ENCODE results near the gene HDAC4.

HDAC4 gene

DNA sequence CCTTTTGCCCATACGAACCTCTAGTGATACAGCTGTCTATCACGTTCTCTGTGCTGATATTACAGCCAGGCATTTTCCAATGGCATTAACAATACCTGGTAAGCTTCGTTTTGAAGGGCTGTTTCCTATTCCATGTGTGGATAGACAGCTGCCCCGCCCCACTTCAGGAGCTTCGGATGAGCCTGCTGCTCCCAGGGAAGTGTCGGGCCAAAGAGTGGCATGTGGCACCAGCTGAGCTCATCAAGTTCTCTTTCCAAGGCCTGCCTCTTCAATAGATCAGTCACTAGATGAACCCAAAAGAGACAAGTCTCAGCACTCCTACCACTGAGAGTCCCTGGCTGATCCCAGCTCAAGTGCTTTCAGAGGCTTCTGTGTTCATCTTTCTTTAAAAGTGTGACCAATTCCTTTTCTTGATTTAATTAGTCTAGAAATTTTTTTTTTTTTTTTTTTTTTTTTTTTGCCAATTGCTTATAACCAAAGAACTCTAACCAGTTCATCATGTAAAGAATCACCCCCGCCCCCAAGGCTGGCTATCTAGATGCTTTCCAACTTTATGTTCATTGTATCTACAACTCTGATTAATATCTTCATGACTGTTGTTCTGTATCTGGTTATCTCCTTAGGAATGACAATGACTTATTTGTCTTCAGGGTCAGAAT is 46.6 kb downstream of the HDAC4 start:
- DNase-seq (ENCODE audit: low read depth in 2 of 2, low spot score in 1 of 2) = no peak

DNA sequence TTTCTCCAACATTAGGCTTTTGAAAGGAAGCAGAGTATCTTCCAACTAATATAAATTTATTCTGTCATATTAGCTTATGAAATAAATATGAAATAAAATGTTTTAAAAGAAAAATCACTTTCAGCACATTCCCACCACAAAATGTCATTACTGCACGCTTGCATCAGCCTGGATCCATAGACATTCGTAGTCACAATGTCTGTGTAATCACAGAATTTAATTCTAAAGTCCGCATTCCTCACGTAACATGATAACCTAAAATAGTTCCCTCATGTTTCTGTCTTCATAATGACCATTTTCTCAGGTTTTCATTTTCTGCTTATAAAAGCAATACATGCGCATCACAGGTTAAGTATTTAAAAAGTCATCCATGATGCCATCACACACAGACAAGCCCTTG is 47.1 kb downstream of the HDAC4 start:
- no peak for DNase-seq (ENCODE audit: low read depth in 2 of 2, low spot score in 1 of 2)

DNA sequence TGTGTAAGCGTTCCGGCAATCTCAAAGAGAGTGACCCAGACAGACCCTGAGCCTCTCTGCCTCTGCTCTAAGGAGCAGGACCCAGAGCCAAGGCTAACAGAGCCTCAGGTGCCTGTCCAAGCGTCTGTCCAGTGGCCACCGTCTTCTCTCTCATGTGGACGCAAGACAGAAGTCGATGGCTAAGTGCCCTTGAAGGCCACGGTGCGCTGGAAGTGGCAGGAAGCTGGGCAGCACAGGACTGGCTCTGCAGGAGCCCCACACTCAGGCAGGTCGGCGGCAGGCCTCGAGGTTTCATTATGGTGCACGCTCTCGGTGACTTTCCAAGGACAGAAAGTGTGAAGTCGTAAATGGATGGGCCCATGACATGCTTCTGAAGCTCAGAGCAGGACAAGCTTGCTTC is 49.1 kb downstream of the HDAC4 start:
- no peak for DNase-seq (ENCODE audit: low read depth in 2 of 2, low spot score in 1 of 2)

DNA sequence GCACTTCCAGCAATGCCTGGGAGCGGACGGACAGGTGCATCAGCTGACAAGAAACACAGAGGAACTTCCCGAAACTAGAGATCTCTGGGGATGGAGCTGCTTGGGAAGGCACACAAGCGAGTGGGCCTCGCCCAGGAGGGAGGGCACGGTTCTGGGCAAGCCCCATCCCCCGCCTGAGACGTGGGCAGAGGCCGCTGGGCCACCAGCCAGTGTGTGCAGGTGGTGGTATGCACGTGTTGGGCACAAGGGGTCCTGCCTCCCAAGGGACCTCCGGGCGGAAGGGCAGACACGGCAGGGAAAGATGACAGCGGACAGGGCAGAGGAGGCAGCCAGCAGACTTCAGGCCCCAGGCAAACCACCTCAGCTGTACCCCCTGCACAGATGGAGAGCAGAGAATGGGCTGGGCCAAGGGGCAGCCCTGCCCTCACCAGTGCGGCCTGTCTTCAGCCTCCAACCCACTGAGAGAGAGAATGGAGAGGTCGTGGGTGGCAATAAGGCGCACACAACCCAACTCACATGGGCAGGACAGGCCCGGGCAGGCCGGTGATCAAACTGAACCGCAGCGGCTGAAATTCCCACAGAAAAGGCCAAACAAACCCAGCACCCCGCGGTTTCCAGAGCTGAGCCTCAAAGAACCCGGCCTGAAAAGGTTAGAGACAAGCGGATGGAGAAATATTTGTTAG is 51.2 kb downstream of the HDAC4 start:
- DNase-seq (ENCODE audit: low read depth in 2 of 2, low spot score in 1 of 2) = no peak

DNA sequence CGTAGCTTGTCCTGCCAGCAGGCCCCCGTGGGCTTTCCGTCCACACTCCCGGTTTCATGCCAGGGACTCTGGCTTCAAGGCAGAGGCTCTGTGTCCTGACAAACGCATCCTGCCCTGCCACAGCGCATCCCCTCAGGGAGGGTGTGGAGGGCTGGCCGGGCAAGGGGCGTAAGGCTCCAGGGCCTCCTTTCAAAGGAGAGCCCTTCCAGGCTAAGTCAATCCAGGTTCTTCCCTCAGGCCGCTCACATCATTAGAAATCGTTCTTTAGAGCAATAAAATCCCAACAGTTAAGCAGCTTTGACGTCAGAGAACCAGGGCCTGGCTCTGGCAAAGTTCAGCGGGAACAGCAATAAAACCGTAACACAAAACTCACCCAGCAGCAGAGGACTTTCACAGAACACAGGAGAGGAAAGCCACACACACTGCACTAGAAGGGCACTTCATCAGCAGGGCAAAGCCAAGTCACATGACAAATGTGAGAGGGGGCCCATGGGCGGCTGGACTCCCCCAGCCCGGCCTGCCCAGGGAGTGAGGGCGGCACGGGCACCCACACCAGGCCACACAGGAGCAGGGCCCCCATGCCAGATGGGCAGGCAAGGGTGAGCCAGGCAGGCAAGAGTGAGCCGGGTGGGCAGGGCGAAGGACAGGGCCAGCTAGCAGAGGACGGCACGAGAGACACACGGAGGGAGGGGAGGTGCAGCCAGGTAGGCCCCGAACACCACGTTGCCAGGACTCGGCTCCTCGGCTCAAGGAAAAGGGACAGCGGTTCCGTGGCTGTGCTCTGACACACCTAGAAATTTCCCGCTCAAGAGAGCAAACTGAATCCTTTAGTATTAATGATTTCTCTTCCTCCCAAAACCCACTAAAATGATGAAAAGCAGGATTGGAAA is 52.0 kb downstream of the HDAC4 start:
- no peak for DNase-seq (ENCODE audit: low read depth in 2 of 2, low spot score in 1 of 2)

DNA sequence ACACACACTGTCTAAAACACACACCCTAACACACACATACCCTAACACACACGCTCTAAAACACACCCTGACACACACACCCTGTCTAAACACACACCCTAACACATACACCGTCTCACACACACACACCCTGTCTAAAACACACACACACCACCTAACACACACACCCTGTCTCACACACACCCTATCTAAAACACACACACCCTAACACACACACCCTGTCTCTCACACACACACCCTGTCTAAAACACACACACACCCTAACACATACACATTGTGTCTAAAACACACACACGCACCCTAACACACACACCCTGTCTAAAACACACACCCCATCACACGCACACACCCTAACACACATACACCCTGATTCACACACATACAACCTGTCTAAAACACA is 54.1 kb downstream of the HDAC4 start:
- no peak for DNase-seq (ENCODE audit: low read depth in 2 of 2, low spot score in 1 of 2)

DNA sequence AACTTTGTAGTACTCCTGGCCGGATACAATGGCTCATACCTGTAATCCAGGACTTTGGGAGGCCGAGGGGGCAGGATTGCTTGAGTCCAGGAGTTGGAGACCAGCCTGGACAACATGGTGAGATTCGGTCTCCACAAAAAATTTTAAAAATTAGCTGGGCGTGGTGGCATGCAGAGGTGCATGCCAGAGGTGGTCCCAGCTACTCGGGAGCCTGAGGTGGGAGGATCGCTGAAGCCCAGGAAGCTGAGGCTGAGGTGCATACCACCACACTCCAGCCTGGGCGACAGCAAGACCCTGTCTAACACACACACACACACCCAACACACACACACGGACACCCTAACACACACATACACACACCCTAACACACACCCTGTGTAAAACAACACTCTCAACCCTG is 55.6 kb downstream of the HDAC4 start:
- no peak for DNase-seq (ENCODE audit: low read depth in 2 of 2, low spot score in 1 of 2)

DNA sequence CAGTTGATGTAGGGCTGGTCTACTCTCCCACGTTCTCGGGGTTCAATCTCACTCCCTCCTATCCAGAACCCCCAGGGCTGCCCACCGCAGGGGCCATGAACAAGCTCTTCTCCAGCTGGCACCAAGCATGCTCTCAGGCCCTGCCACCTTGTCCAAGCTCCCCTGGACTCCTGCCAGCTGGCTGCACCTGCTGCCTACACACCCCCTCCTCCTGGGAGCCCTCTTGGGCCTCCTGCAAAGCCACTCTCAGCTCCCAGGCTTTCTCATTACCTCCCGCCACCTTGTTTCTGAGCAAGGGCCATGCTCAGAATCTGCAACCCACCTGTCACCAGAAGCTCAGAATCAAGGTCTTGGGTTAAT is 56.0 kb downstream of the HDAC4 start:
- DNase-seq (ENCODE audit: low read depth in 2 of 2, low spot score in 1 of 2) = no peak

DNA sequence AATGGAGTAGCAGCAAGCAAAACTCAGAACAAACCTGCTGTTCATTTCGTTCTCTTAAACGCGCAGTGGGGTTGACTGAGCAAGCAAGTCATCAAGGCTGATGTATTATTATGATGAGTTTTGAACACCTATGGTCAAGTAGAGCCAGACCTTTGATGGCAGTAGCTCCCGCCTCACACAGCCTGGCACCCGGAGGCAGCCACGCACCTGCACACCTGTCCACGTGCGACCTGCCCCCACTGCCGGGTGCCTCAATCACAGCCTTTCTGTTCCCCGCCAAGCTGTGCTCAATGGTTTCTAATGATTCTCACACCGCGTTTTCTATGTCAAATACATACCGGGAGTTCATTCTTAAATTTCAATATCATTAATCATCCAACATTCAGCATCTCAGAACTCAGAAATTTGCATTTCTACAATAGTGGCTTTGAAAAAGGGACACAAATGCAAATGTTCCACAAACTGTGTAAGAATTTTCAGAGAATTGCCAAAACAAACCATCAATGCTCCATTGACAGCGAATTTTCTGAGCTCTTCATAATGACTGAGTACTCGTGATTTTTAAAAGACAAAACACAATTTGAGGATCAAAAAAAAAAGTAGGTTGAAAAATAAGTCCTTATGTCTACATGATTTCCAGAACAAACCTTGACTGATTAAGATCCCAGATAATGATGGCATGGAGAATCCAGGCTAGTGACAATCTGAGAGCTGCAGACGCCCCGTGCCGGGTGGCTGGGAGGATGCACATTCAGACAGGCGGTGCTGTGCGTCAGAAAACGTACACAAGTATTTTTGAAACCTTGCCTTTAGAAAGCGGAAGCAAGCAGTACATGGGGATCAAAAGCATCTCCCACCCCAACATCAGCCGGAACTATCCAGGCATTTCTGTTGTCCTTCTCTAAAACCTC is 56.6 kb downstream of the HDAC4 start:
- DNase-seq (ENCODE audit: low read depth in 2 of 2, low spot score in 1 of 2) = no peak

DNA sequence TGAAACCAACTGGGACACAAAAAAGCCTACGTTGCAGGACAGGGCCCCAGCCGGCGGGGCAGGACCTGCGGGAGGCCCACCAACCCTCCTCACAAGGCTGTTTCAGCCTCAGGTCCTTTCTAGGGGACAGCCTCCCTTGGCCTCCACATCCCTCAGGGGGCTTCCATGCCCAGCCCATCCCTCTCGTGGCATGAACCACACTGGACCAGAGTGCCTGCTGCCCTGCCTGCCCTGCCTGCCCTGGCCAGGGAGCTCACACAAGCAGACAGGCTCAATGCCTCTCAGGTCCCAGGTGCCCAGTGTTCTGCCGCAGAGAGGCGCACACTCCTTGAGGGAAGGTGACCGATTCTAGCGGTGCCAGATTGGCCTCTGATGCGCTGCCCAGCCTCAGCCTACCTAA is 57.4 kb downstream of the HDAC4 start:
- DNase-seq (ENCODE audit: low read depth in 2 of 2, low spot score in 1 of 2) = no peak

DNA sequence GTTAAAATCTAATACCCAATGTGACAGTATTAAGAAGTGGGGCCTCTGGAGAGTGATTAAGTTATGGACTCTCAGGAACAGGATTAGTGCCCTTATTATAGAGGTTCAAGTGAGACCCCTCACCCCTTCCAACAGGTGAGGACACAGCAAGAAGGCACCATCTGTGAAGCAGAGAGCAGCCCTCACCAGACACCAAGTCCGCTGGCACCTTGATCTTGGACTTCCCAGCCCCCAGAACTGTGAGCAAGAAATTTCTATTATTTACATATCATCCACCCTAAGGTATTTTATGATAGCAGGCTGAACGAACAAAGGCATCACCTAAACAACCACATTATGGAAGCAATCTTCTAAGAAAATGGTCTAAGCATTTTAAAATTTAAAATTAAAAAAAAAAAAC is 59.0 kb downstream of the HDAC4 start:
- DNase-seq (ENCODE audit: low read depth in 2 of 2, low spot score in 1 of 2) = no peak

DNA sequence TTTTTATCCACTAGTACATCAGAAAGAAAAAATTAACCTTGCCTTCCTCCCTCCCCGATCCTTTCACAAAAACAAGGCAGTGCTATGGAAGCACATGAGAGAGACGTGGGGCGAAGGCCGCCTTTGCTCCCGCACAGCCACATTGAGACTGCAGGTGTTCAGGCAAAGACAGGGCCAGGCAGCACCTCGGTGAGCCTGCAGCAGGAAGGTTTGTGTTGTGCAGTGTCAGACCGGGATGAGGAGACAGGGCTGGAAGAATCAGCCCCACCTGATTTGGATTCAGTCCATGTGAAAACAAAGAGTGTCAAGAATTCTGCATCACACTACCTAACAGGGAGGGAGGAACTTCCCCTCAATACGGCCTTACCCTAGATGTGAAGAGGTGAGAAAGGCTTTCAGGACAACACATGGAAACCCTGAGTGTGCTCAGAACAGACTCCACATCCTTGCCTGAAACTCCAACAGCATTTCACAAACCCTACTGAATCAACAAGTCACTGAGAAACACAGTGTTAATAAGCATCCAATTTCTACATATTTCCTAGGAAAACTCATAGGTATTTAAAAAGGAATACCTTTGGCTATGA is 59.6 kb downstream of the HDAC4 start:
- DNase-seq (ENCODE audit: low read depth in 2 of 2, low spot score in 1 of 2) = no peak

DNA sequence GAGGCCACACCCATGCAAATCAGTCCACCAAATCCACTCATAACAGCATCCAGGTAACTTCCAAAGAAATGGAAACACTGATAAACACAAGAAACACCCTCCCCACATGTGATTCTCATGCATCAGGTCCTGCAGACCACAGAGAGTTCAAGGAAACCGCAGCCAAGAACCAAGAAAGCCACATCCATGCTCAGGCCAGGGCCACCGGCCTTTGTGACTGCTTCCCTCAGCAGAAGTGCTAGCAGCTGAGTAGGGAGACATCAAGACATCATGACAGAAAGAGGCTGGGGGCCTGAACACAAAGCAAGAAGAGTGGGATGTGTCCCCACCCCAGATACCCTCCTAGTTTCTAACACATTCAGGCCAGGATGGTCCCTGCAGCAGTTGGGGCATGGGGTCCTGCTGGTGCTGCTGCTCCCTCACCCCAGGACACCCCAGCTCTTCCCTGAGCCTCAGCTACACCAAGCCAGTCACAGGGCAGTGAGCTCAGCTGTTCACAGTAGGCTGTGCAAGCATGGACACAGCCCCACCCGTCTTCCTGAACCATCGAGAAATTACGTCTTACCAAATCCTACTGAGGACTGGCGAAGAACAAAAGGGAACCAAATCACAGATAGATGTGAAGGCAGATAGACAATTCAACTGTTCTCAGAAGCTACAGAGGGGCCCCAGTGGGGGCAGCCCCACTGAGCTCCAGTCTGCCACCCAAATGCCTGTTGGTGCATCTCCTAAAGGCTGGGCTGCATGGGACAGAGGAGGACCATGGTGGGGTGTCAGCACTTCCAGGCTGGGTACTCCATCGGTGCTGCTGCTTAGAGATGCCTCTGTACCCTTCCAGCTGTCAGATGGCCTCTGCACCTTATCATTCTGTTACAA is 60.9 kb downstream of the HDAC4 start:
- no peak for DNase-seq (ENCODE audit: low read depth in 2 of 2, low spot score in 1 of 2)

DNA sequence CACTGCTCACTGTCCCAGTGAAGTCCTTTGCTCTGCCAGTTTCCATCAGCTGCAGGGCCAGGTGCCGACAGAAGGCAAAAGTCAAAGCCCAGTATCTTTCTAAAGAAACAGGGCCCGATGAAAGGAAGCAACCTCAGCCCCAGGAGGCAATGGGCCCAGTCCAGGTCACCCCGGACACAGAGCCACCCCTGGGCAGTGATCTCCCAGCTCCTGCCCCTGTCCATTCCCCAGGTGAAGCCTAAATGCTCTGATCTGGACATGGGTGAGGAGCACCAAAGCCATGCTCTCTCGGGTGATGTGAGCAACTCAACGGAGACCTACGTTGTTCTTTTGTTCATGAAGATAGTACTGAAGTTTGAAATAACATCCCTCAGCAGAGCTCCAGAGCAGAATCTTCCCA is 61.6 kb downstream of the HDAC4 start:
- DNase-seq (ENCODE audit: low read depth in 2 of 2, low spot score in 1 of 2) = no peak

DNA sequence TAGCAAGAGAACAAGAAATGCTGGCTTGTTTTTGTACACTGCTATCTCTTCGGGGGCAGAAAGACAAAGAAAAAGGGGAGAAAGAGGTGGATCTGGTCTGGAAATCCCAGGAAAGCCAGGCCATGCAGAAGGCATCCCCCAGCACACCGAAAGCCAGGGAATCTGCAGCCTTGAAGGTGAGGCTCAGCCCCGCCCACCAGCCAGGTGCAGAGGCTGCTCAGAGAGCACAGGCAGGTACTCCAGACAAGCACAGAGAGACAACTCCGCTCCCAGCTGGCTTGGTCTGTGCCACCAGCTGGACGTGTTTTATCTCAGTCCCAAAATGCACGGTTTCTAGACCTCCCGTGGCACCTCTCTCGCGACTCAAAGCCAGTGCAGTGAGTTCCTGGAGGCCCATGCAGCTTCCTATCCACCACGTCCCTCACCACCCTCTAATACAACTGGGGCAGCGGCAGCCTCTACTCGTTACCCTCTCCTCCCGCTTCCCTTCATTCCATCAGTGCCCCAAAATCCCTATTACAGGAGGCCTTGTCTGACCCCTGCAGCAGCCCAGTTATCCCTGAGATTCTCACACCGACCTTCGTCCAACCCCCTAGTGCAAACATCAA is 62.8 kb downstream of the HDAC4 start:
- no peak for DNase-seq (ENCODE audit: low read depth in 2 of 2, low spot score in 1 of 2)

DNA sequence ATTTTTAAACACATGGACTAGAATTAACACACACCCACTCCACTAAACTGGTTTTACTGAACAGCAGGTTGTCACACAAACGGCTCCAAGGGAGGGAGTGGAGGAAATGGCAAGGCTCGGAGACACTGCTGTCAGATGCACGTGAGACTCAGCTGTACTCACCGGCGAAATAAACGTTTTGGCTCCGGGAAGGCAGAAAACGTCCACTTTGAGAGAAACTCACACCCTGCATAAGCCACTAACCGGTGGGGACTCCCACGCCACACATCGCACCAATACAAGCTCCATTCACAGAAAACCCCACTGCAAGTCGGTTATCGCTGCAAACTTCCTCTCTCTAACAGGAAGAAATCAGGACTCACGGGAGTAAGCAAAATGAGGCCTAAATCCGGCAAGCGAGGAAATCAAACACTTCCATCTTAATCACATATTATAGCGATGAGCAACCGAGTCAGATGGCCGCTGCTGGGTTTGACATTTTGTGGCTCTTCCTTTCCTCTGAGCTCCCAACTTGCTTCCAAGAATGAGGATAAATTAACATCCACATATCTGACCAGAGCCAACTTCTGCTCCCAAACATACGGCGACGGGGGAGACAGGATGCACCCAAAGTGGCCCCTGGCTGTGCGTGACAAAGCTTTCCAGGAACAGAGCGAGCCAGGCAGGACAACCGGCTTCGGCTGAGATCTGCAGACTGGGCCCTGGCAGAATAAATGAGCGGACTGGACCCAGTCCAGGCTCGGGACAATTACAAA is 63.5 kb downstream of the HDAC4 start:
- no peak for DNase-seq (ENCODE audit: low read depth in 2 of 2, low spot score in 1 of 2)

DNA sequence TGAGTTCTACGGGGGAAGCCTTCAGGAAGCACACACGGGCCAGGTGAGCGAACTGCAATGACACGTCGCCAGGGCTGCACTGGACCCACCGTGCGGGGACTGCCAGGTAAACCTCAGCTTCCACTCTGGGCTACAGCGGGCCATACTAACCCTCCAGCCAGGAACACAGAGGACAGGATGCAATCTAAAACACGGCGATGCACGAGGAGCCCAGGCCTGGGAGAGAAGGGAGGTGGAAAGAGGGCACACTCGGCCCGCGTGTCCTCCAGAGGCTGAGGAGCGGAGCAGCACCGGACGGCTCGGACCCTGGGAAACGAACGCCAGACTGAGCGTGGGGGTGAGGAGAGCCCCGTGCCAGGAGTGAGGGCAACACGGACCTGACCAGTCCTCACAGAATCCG is 69.3 kb downstream of the HDAC4 start:
- DNase-seq (ENCODE audit: low read depth in 2 of 2, low spot score in 1 of 2) = no peak

DNA sequence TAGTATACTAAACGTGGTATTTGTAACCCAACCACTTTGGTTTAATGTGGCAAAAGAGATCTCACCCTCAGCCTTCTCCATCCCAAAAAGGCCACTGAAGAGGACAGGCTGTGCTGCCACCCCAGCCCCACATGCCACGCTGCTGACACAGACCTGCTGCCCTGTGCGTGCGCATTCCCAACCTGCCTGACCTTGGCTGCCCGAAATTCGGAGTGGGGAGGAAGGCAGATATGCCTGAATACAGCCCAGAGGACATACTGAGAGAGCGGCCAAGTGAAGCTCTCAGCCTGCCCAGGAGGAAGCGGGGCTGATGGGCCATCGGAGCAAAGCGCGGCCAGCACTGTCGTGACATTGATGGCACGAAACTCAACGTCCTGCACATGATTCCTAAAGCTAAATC is 70.0 kb downstream of the HDAC4 start:
- DNase-seq (ENCODE audit: low read depth in 2 of 2, low spot score in 1 of 2) = no peak
